ENCODE data around the gene CLEC16A.

CLEC16A gene

DNA sequence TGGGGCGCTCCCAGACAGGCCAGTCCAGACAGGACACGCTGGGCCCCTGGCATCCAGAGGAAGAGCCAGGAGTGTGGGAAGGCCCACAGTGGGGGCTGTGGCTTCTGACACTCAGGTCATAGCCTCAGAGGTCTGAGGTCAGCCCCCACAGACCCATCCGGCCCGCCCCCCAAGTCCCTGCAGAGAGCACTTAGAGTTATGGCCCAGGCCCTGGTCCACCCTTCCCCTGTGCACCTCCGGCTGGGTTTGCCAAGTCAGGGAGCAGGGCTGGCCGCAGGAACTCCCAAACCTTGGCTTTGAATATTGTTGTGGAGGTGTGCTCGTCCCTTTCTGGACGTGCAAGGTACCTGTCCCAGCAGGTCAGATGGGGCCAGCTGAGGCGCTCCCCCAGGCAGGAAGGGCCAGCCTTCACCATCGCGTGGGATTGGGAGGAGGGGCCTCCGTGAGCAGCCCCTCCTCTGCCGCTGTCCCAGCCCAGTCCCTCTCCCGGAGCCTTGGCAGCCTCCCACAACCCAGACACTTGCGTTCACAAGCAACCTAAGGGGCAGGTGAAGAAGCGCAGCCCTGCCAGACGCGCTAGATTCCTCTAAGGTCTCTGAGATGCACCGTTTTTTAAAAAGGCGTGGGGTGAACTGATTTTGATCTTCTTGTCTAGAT lies 237.0 kb downstream of the CLEC16A start:
- no peak for TF ChIP-seq EZH2phosphoT487 (IDR thresholded peaks at IDR 0.05; ENCODE audit: borderline replicate concordance, low read length)
- Histone ChIP-seq H3K4me1 (ENCODE audit: control insufficient read depth, low read length) (peaks cover 11% of the 10 kb centered on the region), H3K4me2 (ENCODE audit: low read length) (no peak overlapping the region), H3K9me3 (ENCODE audit: control insufficient read depth, insufficient read depth, low read length) (no peaks in the 10 kb centered on the region), H3K27me3 (ENCODE audit: control insufficient read depth, low read length) (no peaks in the 10 kb centered on the region), H3F3A (ENCODE audit: control insufficient read depth, insufficient read depth) (no peaks in the 10 kb centered on the region), H4K20me1 (ENCODE audit: control insufficient read depth, insufficient read depth, low read depth, low read length) (no peaks in the 10 kb centered on the region), H3K9me2 (replicated peaks; ENCODE audit: control insufficient read depth, low read length) (no peaks in the 10 kb centered on the region), H3K4me3 (ENCODE audit: low read length) (no peak overlapping the region), H3K36me3 (ENCODE audit: control insufficient read depth, low read length) (no peaks in the 10 kb centered on the region), H3K27ac (ENCODE audit: low read depth, low read length) (no peak overlapping the region), H3K79me2 (ENCODE audit: control insufficient read depth, low read length) (no peaks in the 10 kb centered on the region)

DNA sequence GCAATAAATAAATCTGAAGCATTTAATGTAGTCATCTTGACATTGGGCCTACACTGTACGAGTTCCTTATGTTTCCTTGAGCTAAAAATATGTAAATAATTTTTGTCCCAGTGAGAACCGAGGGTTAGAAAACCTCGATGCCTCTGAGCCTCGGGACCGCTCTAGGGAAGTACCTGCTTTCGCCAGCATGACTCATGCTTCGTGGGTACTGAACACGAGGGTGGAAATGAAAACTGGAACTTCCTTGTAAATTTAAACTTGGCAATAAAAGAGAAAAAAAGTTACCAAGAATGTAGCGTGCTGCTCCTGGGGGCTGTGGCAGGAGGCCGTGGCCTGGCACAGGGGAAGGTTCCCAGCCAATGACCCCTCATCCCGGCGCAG lies 237.5 kb downstream of the CLEC16A start:
- TF ChIP-seq EZH2phosphoT487 (IDR thresholded peaks at IDR 0.05; ENCODE audit: borderline replicate concordance, low read length), result no peak
- TF ChIP-seq, protein P1, sequence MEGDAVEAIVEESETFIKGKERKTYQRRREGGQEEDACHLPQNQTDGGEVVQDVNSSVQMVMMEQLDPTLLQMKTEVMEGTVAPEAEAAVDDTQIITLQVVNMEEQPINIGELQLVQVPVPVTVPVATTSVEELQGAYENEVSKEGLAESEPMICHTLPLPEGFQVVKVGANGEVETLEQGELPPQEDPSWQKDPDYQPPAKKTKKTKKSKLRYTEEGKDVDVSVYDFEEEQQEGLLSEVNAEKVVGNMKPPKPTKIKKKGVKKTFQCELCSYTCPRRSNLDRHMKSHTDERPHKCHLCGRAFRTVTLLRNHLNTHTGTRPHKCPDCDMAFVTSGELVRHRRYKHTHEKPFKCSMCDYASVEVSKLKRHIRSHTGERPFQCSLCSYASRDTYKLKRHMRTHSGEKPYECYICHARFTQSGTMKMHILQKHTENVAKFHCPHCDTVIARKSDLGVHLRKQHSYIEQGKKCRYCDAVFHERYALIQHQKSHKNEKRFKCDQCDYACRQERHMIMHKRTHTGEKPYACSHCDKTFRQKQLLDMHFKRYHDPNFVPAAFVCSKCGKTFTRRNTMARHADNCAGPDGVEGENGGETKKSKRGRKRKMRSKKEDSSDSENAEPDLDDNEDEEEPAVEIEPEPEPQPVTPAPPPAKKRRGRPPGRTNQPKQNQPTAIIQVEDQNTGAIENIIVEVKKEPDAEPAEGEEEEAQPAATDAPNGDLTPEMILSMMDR (IDR thresholded peaks at IDR 0.05; ENCODE audit: low read depth, low read length, poor library complexity, severe bottlenecking), result no peak
- no peak overlapping the region for H3K4me2 ChIP-seq (ENCODE audit: low read length)
- no peak overlapping the region for H3K4me3 ChIP-seq (ENCODE audit: low read length)
- H3K4me1 ChIP-seq (ENCODE audit: control insufficient read depth, low read length), result peaks cover 11% of the 10 kb centered on the region
- H3K79me2 ChIP-seq (ENCODE audit: control insufficient read depth, low read length), result no peaks in the 10 kb centered on the region
- H3K36me3 ChIP-seq (ENCODE audit: control insufficient read depth, low read length), result no peaks in the 10 kb centered on the region
- H4K20me1 ChIP-seq (ENCODE audit: control insufficient read depth, insufficient read depth, low read depth, low read length), result no peaks in the 10 kb centered on the region
- no peaks in the 10 kb centered on the region for H3K27me3 ChIP-seq (ENCODE audit: control insufficient read depth, low read length)
- no peak overlapping the region for H3K27ac ChIP-seq (ENCODE audit: low read depth, low read length)
- no peaks in the 10 kb centered on the region for H3K9me3 ChIP-seq (ENCODE audit: control insufficient read depth, insufficient read depth, low read length)
- H3K9me2 ChIP-seq (replicated peaks; ENCODE audit: control insufficient read depth, low read length), result no peaks in the 10 kb centered on the region
- no peaks in the 10 kb centered on the region for H3F3A ChIP-seq (ENCODE audit: control insufficient read depth, insufficient read depth)

DNA sequence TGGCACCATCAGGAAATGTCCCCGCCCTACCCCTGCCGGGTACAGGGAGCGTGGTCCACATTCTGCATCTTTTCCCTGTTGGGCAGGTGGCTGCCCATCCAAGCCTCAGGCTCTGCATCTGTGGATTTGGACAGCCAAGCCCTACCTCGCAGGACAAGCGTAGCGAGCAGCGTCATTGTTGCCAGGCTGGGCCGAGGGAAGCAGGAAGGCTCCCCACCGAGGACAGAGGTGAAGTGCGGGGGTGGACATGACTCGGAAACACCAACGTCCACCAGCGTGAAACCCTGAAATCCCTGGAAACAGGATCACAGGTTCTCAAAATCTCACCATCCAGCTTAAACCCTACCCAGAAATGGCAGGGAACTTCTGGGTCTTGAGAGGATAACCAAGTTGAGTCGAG lies 238.0 kb downstream of the CLEC16A start:
- Histone ChIP-seq H3F3A (ENCODE audit: control insufficient read depth, insufficient read depth) (no peaks in the 10 kb centered on the region), H3K4me2 (ENCODE audit: low read length) (no peak overlapping the region)
- TF ChIP-seq, protein P1 (IDR thresholded peaks at IDR 0.05; ENCODE audit: low read depth, low read length, poor library complexity, severe bottlenecking), result no peak
- no peak for TF ChIP-seq EZH2phosphoT487 (IDR thresholded peaks at IDR 0.05; ENCODE audit: borderline replicate concordance, low read length)

DNA sequence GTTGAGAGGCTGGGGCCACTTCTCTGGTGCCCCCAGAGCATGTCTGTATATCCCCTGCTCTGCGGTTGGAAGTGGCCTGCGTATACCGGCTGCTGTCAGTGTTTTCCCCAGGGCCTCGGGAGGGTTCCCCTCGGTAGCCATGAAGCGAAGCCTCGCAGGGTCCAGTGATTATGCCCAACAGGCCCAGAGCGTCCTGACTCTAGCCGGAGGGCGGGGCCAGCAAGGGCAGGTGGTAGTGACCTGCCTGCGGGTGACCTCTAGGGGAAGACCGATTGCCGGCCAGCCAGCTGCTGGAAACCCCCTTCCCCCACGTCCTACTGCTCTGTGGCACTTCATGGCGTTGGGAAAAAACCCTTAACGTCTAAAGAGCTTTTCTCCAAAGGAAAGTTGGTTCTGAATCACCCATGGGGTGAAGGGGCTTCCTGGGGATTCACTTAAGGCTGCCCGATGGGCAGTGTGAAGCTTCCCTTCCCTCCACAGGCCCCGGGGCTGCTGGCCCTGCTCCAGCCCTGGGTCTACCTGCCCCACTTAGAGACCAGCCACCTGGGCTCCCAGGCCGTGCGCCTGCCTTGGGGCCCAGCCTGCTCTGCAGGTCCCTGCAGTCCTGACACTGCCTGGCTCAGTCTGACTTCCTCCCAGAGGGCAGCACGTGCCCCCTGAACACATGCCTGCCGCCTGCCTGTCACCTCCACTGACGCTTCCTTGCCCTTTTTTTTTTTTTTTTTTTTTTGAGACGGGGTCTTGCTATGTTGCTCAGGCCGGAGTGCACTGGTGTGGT lies 238.9 kb downstream of the CLEC16A start:
- TF ChIP-seq, protein P1 (IDR thresholded peaks at IDR 0.05; ENCODE audit: low read depth, low read length, poor library complexity, severe bottlenecking), result no peak
- no peak for TF ChIP-seq EZH2phosphoT487 (IDR thresholded peaks at IDR 0.05; ENCODE audit: borderline replicate concordance, low read length)
- peaks cover 11% of the 10 kb centered on the region for H3K4me1 ChIP-seq (ENCODE audit: control insufficient read depth, low read length)

More for the DNA sequence above, 238.0 kb downstream of the CLEC16A start:
- Histone ChIP-seq H3K4me1 (ENCODE audit: control insufficient read depth, low read length) (peaks cover 11% of the 10 kb centered on the region), H3K9me2 (replicated peaks; ENCODE audit: control insufficient read depth, low read length) (no peaks in the 10 kb centered on the region), H3K27me3 (ENCODE audit: control insufficient read depth, low read length) (no peaks in the 10 kb centered on the region), H4K20me1 (ENCODE audit: control insufficient read depth, insufficient read depth, low read depth, low read length) (no peaks in the 10 kb centered on the region), H3K9me3 (ENCODE audit: control insufficient read depth, insufficient read depth, low read length) (no peaks in the 10 kb centered on the region), H3K36me3 (ENCODE audit: control insufficient read depth, low read length) (no peaks in the 10 kb centered on the region), H3K79me2 (ENCODE audit: control insufficient read depth, low read length) (no peaks in the 10 kb centered on the region), H3K27ac (ENCODE audit: low read depth, low read length) (no peak overlapping the region), H3K4me3 (ENCODE audit: low read length) (no peak overlapping the region)

More for the DNA sequence above, 238.9 kb downstream of the CLEC16A start:
- no peak overlapping the region for H3K4me3 ChIP-seq (ENCODE audit: low read length)
- H4K20me1 ChIP-seq (ENCODE audit: control insufficient read depth, insufficient read depth, low read depth, low read length), result no peaks in the 10 kb centered on the region
- H3K9me3 ChIP-seq (ENCODE audit: control insufficient read depth, insufficient read depth, low read length), result no peaks in the 10 kb centered on the region
- H3K36me3 ChIP-seq (ENCODE audit: control insufficient read depth, low read length), result no peaks in the 10 kb centered on the region
- no peaks in the 10 kb centered on the region for H3K9me2 ChIP-seq (replicated peaks; ENCODE audit: control insufficient read depth, low read length)
- no peaks in the 10 kb centered on the region for H3K79me2 ChIP-seq (ENCODE audit: control insufficient read depth, low read length)
- no peaks in the 10 kb centered on the region for H3F3A ChIP-seq (ENCODE audit: control insufficient read depth, insufficient read depth)
- no peak overlapping the region for H3K4me2 ChIP-seq (ENCODE audit: low read length)
- H3K27me3 ChIP-seq (ENCODE audit: control insufficient read depth, low read length), result no peaks in the 10 kb centered on the region
- H3K27ac ChIP-seq (ENCODE audit: low read depth, low read length), result no peak overlapping the region
